ENCODE results near the gene ABI1.

The ABI1 gene

DNA sequence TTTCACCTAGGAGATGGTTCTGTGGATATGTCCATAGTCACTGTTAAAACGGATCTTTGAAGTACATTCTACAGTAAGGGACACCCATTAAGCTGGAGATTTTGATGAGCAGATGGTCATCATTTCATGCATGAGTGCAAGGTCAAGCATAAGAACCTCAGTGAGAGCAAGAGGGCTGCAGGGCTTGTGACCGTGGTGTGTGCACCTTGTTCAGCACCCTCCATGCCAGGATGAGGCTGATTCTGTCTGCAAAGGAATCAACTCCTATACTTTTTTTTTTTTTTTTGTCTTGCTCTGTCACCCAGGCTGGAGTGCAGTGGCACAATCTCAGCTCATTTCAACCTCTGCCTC is 145.6 kb downstream of the ABI1 start:
- no peak for DNase-seq (ENCODE audit: low read depth in 2 of 2)

DNA sequence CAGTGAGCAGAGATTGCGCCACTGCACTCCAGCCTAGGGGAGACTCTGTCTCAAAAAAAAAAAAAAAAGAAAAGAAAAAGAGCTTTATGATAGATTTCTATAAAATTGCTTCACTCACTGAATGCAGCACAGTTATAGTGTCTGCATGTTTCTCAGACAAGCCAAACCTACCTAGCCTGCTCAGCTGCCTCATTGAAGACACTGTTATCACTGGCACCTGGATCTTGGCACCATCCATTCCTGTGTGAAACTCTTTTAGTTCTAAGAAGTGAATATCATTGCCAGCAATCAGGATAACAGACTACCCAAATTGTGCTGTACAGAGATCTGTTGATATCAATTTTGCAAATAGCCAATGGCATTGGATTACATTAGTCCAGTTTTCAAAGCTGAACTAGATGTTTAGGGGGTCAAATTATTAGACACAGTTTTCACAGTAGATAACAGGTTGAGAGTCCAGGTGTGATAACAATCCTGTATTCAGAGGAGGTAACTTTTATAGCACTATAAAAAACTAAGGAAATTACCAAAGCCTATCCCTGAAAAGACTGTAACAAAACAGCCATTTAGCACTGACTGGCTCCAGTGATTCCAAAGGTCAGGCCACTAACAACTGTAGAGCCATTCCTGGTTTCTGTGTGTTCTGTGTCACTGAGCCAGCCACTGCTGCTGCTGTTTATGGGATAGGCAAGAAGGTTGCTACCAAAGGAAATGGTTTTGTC is 146.2 kb downstream of the ABI1 start:
- no peak for DNase-seq (ENCODE audit: low read depth in 2 of 2)

DNA sequence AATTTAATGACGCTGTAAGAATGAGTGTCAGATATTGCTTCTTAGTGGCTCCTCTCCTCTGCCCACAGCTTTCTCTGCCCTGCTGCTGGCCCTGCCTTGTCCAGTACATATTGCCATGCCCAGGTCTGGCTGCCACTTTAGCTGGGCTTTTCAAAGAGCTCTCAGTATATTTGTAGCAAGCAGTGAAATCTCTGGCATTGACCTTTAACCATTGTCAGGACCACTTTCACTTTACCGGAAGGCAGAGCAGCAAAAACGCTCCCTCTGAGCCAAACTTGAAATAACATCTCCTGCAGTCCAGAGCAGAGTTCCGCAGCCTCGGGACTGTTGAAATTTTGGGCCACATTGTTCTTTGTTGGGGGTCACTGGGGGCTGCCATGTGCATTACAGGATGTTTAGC is 149.4 kb downstream of the ABI1 start:
- no peak for DNase-seq (ENCODE audit: low read depth in 2 of 2)

DNA sequence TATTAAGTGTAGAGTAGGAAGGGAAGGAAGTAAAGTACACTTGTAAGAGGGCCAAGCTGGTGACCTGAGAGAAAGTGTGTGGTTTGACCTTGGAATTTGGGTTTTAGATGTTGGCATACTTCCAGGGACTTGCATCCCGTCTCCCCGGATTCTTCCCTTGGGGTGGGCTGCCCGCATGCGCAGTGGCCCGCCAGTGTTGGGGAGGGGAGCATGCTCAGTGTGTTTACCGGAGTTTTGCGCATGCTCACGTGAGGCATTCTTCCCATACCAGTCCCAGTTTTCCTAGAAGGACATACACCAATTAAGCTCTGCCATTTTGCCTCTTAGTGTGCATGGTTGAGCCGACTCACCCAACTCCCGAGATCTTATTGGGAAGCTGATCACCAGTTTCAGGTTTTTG is 153.8 kb downstream of the ABI1 start:
- DNase-seq (ENCODE audit: low read depth in 2 of 2) = no peak

DNA sequence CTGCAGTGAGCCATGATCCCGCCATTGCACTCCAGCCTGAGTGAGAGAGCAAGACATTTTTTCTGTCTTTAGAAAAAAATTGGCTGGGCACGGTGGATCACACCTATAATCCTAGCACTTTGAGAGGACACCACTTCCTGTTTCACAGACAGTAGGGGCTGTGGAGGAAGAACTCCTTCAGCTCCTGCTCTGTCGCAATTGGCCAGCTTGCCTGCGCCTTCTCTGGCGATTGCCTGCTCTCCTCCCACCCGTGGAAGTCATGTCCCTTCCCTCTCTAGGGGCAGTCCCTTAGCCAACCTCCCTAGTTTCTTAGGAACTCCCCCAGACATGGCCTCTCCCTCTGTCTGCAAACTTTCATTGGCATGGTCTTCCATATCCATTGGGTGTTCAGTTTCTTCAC is 154.6 kb downstream of the ABI1 start:
- DNase-seq (ENCODE audit: low read depth in 2 of 2) = no peak

DNA sequence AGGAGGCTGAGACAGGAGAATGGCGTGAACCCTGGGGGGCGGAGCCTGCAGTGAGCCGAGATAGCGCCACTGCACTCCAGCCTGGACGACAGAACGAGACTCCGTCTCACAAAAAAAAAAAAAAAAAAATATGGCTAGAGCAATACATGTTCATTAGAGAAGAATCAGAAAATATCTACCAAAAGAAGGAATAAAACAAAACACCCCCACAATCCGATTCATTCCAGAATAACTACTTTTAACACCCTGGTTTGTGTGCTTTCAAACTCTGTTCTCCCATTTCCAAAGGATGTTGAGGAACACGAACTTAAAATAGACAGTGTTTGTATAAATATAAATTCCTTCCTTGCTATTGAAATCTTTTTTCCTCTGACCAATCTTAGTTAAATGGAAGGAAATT is 156.8 kb downstream of the ABI1 start:
- DNase-seq (ENCODE audit: low read depth in 2 of 2) = no peak

DNA sequence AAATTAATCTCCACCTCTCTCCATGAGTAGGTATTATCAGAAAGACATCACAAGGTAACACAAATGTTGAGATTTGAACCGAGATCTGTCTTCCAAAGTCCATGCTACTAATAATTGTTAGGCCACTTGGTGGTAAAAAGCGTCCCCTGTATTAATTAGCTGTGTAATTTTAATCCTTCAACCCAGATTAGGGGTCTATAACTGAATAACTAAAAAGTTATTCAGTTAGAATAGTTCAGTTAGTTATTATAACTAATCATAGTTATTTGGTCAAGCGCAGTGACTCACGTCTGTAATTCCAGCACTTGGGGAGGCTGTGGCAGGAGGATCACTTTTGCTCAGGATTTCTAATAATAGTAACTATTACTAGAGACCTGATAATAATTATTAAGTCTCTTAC is 157.7 kb downstream of the ABI1 start:
- DNase-seq (ENCODE audit: low read depth in 2 of 2) = no peak

DNA sequence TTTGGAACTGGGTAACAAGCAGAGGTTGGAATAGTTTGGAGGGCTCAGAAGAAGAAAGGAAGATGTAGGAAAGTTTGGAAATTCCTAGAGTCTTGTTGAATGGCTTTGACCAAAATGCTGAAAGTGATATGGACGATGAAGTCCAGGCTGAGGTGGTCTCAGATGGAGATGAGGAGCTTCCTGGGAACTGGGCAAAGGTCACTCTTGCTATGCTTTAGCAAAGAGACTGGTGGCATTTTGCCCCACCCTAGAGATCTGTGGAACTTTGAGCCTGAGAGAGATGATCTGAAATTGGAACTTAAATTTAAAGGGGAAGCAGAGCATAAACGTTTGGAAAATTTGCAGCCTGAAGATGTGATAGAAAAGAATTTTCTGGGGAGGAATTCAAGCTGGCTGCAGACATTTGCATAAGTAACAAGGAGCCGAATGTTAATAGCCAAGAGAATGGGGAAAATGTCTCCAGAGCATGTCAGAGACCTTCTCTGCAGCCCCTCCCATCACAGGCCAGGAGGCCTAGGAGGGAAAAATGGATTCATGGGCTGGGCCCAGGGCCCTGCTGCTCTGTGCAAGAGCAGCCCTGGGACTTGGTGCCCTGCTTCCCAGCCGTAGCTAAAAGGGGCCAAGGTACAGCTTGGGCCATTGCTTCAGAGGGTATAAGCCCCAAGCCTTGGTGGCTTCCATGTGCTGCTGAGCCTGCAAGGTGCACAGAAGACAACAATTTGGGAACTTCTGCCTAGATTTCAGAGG is 159.7 kb downstream of the ABI1 start:
- DNase-seq (ENCODE audit: low read depth in 2 of 2) = no peak

DNA sequence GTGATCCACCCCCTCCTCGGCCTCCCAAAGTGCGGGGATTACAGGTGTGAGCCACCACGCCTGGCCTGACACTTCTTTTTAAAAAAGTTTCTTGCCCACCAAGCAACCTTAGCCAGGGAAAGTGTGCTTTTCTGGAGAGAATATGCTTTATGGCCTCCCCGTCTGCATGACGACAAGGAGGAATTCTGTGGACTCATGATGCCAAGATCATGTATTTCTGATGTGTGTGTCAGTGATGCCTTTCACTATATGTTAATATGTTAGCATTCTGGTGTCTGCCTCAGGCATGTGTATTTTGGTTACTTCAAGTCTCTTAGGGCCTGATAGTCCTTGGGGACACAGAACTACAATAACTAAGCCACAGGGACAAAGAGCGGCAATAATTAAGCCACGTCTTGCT is 161.1 kb downstream of the ABI1 start:
- no peak for DNase-seq (ENCODE audit: low read depth in 2 of 2)

DNA sequence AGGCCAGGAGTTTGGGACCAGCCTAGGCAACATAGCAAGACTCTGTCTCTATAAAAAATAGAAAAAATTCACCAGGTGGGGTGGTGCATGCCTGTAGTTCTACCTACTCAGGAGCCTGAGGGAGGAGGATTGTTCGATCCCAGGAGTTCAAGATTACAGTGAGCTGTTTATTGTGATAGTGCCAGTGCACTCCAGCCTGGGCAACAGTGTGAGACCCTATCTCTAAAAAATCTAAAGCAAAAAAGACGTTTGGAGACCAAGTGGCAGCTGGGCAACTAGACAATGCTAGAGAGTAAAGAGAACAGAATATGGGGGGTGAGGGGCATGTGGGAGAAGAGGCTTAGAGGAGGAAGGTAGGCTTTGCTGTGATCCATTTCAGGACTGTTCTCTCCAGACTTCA is 161.8 kb downstream of the ABI1 start:
- no peak for DNase-seq (ENCODE audit: low read depth in 2 of 2)

DNA sequence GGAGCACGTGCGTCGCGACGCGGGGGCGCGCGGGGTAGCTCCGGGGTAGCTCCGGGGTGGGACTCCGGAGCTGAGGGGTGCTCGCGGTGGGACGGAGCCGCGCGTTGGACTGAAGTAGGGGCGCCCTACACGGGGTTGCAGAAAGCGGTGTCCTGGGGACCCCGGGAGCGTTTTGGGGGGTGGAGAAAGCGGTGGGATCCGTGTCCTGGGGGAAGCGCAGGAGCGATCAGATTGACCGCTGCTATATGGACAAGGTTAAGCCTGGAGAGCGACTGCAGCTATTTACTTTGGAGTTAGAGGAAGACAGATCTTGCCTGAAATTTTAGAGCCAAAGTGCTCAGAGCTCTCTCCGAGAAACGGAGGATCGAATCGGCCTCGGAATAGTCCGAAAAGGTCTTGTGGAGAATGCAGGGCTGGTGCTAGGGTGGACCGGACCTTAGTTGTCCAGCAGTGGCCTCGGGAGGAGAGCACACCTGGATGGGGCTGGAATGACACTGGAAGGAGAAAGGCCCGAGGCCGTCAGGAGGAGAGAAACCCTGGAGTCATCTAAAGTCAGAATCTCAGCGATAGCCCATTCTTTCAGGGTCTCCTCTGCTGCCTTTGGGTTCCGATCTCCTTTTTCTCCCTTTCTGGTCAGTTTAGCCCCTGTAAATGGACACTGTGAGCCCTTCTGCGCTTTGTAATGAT is 162.7 kb downstream of the ABI1 start:
- DNase-seq (ENCODE audit: low read depth in 2 of 2) = no peak

DNA sequence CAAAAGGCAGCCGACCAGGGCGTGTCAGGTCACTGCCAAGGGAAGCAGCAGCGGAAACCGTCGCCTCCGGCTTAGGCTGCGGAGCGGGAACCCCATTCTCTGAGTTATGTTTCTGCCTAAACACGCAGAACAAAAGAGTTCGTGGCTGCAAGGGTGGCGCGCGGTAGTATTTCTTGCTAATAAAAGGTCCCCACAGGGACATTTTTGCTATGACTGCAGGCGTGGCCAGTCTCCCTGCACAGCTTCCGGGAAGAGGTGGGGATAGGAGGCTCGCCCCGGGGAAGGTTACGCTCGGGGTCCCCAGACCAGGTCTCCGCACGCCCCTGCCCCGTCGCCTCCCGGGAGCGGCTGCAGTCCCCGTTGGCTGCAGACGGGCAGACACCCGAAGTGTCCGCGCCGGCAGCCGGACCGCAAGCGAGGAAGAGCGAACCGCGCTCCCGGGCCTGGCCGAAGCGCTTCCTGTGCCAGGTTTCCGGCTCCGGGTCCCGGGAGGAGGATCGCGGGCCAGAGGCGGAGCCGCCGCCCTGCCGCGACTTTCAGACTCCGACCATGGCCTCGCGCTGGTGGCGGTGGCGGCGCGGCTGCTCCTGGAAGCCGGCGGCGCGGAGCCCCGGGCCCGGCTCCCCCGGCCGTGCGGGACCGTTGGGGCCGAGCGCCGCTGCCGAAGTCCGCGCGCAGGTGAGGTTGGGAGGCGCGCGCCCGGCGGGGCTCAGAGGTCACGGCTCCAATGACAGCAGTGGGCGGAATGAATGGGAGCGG is 163.4 kb downstream of the ABI1 start, which contains the start of gene PDSS1:
PDSS1 (plus strand) TSS at position 539 of the 759 bp plus-strand sequence; CDS start at position 550, 11 bp downstream.
- peak; percentile 45 to 57 for DNase-seq (ENCODE audit: low read depth in 2 of 2)

DNA sequence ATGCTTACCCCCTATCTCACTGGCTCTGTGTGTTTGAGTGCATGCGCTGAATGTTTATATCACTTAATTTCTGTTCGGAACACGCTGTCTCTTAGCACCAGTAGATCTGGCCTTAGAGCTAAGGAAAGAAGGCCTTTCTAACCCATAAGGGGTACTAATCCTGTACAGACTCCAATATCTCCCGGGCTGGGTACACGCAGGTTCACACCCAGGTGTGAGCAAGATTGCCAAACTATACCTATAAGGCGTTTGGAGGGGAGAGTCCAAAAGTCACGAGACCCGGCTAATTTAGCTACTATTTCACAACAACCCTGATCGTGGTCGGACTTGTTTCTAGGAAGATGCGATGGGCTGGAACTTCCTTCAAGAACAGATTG is 164.0 kb downstream of the ABI1 start:
- no peak for DNase-seq (ENCODE audit: low read depth in 2 of 2)

All from stimulated activated CD8-positive, alpha-beta memory T cell treated with anti-CD3 and anti-CD28 coated beads, Interleukin-7, amount 100 ng/mL, for 4 hours (primary cell).